NCI-H82 (cell line): ENCODE measurements around the gene KRTAP10-5.
"Not testable (repeated sequence)": the region's sequence is repeated elsewhere in the genome, so short reads cannot be mapped to it uniquely, and the experiment has no call there.

Experiments used
- DNase-seq: peaks from one replicate; lab custom pipeline; 2025; lab: John Stamatoyannopoulos, UW

KRTAP10-5 gene, protein sequence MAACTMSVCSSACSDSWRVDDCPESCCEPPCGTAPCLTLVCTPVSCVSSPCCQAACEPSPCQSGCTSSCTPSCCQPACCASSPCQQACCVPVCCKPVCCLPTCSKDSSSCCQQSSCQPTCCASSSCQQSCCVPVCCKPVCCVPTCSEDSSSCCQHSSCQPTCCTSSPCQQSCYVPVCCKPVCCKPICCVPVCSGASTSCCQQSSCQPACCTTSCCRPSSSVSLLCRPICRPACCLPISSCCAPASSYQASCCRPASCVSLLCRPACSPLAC

DNA sequence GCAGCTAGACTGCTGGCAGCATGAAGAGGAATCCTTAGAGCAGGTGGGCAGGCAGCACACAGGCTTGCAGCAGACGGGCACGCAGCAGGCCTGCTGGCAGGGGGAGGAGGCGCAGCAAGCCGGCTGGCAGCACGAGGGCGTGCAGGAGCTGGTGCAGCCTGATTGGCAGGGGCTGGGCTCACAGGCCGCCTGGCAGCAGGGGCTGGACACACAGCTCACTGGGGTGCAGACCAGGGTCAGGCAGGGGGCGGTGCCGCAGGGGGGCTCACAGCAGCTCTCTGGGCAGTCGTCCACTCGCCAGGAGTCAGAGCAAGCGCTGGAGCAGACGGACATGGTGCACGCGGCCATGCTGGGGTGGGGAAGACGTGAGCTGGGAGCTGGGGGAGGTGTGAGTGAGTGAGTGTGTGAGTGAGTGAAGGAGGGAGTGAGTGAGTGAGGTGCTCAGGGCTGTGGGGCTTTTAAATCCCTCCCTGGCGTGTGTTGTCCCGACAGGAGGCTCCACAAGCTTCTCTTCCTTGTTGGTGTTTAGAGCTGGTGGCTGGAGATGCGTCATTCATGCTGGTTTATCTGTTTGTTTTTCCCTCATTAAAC is at the start of gene KRTAP10-5:
Gene KRTAP10-5, minus strand, starts transcription at position 374 of the 591 bp plus-strand sequence. Its CDS starts 26 bp downstream, at position 348.
- not testable (repeated sequence) for DNase-seq

DNA sequence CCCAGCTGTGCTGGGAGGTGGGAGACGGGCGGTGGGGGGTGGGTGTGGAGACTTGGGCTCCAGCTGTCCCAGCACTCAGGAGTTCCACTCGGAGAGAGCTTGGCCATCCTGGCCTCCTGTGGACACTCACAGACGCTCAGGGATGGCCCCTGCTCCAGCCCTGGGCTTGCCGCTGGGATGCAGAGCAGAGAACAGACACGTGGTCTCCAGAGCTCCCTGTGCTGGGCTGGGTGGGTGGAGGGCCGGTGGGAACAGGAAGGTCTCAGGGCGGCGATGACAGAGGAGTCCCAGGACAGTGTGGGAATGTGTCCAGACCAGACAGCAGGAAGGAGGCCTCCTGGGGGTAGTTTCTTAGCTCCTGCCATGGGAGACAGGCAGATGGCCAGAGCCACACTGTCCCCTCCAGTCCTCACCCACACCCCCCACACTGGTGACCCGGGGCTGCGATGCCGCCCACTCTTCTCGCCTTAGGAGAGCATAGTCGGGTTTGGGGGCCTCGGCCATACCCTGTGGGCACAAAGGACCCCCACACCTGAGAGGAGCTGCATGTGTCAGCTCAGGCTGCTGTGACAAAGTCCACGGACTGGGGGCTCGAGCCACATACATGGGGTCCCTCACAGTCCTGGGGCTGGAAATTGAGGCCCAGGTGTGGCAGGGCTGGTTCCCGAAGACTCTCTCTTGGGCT is 48.4 kb upstream of the KRTAP10-5 start:
- DNase-seq = no peak

DNA sequence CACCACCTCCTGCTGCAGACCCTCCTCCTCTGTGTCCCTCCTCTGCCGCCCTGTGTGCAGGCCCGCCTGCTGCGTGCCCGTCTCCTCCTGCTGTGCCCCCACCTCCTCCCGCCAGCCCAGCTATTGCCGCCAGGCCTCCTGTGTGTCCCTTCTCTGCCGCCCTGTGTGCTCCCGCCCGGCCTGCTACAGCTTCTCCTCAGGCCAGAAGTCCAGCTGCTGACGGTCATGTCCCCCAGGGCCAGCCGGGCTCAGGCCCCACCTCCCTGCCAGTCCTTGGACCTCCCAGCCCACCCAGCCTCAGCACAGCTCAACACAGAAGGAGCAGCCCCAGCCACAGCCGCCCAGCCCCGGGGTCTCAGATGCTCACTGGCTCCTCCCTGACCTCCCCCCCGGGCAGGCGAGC is 47.4 kb upstream of the KRTAP10-5 start:
- DNase-seq = not testable (repeated sequence)

DNA sequence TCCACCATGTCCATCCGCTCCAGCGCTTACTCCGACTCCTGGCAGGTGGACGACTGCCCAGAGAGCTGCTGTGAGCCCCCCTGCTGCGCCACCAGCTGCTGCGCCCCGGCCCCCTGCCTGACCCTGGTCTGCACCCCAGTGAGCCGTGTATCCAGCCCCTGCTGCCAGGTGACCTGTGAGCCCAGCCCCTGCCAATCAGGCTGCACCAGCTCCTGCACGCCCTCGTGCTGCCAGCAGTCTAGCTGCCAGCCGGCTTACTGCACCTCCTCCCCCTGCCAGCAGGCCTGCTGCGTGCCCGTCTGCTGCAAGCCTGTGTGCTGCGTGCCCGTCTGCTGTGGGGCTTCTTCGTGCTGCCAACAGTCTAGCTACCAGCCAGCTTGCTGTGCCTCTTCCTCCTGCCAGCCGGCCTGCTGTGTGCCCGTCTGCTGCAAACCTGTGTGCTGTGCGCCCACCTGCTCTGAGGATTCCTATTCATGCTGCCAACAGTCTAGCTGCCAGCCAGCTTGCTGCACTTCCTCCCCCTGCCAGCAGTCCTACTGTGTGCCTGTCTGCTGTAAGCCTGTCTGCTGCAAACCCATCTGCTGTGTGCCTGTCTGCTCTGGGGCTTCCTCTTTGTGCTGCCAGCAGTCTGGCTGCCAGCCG is 46.9 kb upstream of the KRTAP10-5 start:
- DNase-seq = not testable (repeated sequence)

DNA sequence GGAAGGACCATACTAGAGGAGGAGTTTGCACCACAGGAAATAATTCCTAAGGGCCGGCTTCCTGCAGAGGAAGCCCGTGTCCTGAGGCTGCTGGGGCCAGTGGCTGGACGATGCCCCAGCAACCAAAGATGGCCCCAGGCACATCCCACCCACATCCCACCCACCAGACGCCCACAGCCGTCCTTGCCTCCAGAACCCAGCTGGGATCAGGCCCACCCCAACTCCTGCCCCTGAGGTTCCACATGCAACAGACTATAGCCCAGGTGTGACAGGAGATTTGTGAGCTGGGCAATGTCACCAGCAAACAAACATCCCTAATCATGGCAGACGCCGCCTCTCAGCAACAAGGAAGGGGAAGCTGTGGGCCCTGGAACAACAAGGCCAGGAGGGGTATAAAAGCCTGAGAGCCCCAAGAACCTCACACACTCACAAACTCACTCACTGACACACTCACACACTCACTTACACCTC is 46.3 kb upstream of the KRTAP10-5 start, which contains the start of gene KRTAP10-9:
Gene KRTAP10-9, plus strand, starts transcription at position 421 of the 471 bp plus-strand sequence. CDS start 79 bp downstream, outside the sequence.
- no peak for DNase-seq

DNA sequence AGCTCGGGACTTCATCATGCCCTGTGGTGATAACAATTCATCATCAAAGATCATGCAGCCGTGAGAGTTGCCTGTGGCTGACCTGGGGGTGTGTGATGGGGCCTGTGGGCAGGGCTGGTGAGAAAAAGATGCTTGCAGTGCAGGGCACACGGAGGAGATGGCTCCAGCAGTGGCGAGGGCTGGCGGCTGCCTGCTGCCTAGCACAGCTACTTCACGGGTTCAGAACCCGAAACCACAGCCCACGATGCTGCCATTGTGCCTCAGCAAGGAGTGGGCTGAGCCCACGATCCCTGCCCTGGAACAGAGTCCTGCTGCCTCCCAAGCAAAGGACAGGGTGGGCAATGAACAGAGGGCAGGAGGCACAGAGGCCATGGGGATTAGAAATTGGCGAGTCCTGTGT is 45.9 kb upstream of the KRTAP10-5 start:
- DNase-seq = no peak

DNA sequence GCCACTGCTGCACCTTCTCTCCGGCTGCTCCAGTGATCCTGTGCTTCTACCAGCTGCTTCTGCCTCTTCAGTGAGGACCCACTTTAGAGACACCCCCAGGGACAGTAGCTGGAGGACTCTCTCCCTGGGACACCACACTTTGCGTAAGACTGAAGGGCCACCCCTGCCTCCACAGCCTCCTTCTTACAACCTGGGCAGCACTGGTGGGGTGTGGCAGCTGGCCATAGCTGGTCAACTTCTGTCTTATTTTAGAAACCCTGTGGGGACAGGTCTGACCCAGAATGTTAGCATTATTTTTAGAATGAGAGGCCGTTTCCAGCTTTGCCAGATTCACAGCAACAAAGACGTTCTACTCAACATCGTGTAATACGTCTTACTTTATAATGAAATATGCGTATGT is 45.4 kb upstream of the KRTAP10-5 start:
- no peak for DNase-seq

DNA sequence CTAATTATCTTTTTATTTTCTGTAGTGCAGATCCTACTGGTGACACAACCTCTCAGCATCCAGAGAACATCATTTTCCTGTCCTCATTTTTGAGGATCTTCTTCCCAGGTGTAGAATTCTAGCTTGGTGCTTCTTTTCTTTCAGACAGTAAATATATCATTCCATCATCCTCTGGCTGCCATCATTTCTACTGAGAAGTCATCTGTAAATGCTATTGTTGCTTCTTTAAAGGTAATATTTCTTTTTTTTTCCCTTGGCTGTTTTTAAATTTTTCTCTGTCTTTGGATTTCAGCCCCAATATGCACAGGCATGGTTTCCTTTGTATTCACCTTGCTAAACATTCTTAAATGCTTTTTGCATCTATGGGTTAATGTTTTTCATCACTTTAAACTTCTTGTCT is 43.2 kb upstream of the KRTAP10-5 start:
- DNase-seq = no peak

DNA sequence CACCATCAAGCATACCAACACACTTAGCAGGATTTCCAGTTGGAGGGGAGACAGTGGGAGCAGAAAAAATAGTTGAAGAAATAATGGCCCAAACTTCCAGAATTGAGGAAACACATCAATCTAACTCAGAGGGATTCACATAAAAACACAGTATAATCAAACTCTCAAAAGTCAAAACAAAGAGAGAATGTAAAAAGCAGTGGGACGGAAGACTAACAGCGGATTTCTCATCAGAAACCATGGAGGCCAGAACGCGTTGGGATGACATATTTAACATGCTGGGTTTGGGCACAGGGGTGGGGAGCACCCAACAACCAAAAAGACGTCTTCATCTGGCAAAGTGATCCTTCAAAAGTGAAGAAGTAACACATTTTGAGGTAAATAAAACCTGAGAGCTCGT is 39.5 kb upstream of the KRTAP10-5 start:
- DNase-seq = no peak

DNA sequence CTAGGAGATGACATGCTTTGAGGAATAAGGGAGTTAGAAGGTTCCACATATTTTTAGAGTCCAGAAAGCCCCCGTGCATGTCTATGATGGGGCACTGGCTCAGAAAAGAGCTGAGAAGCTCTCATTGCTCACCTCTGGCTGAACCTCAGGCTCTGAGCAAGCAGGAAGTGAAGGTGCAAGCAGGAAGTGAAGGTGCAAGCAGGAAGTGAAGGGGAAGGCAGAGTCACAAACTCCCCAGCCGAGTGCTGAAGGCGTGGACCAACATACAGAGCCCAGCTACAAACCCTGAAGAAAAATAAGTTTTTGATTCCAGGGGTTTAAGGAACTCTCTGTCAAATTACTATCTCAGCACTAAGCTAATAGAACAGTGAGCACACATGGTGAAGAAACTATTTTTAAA is 38.5 kb upstream of the KRTAP10-5 start:
- DNase-seq = no peak

DNA sequence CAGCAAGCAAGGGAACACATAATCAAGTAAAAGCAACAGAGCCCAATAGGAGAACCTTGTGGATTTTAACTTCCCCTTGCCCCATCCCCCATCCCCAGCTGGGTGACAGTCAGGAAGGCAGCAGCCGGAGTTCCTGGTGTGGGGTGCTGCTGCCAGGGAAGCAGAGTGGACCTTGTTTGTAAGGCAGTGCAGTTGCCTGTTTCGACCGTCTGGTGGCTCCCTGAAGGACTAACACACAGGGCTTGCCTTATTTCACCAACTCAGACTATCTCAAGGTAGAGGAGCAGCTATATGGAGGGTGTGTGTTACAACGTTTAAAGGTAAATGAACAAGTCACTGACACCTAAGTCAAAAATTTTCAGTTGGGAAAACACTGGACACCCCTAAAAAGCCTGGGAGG is 38.1 kb upstream of the KRTAP10-5 start:
- no peak for DNase-seq

DNA sequence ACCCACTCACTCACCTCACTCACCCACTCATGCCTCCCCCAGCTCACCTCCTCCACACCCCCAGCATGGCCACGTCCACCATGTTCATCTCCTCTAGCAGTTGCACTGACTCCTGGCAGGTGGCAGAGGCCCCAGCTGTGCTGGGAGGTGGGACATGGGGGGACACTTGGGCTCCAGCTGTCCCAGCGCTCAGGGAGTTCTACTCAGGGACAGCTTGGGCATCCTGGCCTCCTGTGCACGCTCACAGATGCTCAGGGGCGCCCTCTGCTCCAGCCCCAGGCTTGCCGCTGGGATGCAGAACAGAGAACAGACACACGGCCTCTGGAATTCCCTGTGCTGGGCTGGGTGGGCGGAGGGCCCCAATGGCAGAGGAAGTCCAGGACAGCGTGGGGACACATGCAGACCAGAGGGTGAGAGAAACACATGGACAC is 36.7 kb upstream of the KRTAP10-5 start:
- DNase-seq = no peak

DNA sequence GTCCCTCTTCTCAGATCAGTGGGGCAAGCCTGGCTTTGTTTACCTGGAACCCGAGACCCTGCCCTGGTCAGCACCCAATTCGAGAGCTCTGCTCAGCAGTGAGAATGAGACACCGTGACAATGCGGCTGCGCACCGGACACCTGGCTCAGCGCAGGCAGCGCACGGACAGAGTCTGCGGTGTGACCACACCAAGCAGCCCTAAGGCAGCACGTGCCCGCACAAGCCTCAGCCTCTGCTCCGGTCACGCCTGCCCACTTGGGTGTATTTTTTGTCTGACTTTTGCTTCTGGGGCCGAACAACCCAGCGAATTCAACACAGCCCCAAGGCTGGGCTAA is 36.2 kb upstream of the KRTAP10-5 start:
- DNase-seq = no peak

DNA sequence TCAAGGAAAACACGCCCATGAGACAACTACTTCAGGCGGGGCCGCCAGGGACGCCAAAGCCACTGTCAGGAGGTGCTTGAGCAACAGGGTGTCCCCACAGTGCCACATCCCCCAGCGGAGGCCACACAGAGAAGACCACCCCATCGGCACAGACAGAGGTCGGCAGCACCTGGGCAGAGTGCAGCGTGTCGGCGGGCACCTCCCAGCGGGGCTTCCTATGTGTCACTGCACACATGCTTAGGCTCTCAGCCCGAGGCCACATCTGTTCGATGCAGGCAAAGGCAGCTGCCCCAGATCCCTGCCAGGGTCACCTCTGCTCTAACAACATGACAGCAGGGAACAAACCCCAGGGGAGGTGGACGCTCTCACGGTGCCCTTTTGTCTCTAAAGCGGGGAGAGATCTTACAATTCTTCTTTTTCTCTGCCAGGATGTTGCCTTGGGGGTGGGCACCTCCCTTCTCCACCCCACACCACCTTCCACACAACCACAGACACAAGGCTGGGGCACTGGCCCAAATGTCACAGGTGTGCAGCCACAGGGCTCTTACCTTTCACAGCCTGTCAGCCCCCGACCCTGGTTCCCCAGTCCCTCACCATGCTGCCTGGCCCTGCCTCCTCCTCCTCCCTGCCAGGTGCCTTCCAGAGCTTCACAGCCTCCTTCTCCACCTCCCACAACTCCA is 35.6 kb upstream of the KRTAP10-5 start:
- no peak for DNase-seq

DNA sequence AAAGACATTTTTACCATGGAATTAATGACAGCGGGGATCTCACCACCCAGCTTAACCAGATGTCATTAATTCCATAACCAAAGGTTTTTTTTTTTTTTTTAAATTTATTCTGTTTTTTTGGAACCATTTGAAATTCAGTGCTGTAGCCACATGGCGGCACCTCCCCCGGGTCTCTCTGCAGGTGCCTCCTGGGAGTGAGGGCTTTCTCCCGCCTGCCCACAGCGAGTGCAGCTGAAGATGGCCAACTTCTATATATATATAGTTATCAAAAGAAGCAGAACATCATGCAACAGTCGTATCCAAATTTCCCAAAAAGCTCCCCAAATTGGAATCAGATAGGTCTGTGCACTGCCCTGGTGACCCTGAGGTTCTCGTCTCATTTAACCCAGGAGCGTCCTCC is 35.1 kb upstream of the KRTAP10-5 start:
- no peak for DNase-seq

DNA sequence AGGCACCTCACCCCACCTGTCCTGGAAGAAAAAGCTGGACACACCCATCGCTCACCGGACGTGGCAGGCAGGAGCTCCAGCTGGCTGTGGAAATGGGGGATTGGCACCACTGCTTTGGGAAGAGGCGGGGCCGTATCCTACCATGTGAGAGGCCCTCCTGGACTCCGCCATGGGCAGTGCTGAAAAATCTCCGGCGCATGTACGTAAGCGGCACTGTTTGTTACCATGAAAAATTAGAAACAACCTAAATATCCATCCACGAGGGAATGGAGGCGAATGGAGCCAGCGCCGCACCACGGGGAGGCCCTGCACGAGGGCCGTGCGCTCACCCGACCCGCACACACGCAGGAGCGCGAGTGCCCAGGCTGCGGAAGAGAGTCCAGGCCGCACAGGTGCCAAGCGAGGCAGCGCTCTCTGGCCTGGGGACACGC is 34.6 kb upstream of the KRTAP10-5 start:
- DNase-seq = no peak

DNA sequence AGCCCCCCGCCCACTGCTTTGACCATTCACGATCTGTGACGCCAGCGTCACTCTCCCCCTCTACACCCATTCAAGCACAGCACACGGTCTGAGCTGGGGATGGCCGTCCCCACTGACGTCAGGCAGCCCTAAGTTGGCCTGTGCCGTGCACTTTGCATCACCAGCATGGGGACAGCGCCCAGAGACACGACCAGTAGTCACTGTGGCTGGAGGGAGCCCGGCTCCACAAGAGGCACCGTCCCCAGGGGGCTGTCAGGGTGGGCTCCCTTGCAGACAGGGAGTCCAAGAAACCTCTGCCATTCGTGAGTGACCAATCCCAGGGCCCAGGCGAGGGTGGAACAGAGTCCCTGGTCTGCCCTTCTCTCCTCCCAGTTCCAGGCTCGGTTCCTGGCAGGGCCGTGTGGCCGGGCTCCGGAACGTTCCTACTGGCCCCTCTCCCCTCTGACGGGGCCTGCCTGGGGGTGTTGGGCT is 33.8 kb upstream of the KRTAP10-5 start:
- no peak for DNase-seq

DNA sequence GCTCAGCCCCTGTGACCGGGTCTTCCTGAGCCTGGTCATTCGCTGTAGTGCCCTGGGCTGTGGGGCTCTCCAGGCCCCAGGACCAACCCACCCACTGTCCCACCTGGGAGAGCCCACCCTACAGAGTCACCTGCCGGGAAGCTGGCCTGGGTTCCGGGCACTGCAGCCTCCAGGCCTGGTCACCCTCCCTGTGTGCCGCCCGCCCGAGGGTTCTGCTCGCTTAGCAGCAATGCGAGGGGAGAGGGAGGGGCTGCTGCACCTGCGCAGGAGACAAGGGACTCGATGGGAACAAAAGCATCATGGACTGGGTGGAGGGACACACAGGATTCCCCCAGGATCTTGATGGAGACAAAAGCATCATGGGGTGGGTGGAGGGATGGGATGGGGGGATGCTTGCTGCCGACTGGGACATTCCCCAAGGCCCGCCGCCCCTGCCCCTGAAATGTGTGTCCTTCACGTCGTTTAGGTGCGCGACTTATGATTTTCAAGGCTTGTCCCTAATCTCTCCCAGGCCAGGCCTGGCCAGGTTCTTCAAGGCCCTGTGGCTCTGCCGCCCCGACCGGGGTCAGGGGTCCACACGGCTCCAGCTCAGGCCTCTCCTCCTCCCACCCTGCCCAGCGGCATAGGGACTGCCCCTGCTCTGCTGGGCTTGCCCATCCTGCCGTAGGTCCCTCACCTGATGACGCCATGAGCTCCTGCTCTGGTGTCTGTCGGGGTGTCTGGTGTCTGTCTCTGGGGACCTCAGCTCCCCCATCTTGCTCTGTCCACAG is 33.2 kb upstream of the KRTAP10-5 start:
- no peak for DNase-seq

DNA sequence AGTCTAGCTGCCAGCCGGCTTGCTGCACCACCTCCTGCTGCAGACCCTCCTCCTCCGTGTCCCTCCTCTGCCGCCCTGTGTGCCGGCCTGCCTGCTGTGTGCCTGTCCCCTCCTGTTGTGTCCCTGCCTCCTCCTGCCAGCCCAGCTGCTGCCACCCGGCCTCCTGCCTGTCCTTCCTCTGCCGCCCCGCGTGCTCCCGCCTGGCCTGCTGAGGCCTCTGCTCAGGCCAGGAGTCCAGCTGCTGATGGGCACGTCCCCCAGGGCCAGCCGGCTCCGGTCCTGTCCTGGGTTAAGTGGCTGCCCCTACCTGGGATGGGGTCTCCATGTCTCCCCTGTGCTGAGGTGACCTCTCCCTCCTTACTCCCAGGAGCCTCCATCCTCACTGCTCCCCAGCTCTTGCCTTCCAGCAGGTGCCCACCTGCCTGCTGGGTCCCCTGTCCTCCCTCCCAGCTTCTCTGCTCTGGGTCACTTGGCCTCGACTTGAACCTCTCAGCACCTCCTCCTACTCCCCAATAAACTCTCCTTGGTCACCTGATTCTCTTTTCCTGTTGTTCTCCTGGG is 32.3 kb upstream of the KRTAP10-5 start:
- DNase-seq = no peak

DNA sequence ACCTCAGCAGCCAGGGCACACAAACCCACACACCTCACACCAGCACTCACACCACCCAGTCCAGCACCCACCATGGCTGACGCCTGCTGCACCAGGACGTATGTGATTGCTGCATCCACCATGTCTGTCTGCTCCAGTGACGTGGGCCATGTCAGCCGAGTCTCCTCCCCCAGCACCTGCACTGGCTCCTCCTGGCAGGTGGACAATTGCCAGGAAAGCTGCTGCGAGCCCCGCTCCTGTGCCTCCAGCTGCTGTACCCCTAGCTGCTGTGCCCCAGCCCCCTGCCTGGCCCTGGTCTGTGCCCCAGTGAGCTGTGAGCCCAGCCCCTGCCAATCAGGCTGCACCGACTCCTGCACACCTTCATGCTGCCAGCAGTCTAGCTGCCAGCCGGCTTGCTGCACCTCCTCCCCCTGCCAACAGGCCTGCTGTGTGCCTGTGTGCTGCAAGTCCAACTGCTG is 31.7 kb upstream of the KRTAP10-5 start, which contains the start of gene KRTAP10-8:
Gene KRTAP10-8, plus strand, starts transcription at position 51 of the 458 bp plus-strand sequence. Its CDS starts 22 bp downstream, at position 73.
- DNase-seq = no peak
